GM12872 (cell line): ENCODE results near the gene TMEM54.

Source experiments
- TF ChIP-seq, protein P1 (sequence below): IDR thresholded peaks from 3 replicates; pipeline ENCODE4 v1.5.1; 2011; ENCODE audit warnings: low read depth, mild to moderate bottlenecking, low read length, moderate library complexity; ENCODE audit not compliant: insufficient read depth

The TMEM54 gene

DNA sequence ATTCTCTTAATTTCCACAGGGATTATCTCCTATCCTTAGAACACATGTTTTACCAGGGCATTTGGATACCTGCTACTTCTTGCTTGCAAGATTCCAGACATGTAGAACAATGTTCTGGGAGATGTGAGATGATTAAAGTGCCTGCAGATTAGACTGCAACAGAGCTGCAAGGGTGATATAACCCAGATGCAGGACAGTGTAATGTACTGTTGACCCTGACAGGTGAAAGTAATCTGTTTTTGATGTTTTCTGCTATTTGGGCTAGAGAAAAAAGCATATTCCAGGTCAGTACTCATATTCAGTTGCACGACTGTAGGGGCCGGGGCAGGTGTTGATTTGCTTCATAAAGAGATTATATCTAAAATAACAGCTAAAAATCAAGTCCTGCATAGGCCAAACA, 27.1 kb upstream of the TMEM54 start:
- TF ChIP-seq, protein P1, sequence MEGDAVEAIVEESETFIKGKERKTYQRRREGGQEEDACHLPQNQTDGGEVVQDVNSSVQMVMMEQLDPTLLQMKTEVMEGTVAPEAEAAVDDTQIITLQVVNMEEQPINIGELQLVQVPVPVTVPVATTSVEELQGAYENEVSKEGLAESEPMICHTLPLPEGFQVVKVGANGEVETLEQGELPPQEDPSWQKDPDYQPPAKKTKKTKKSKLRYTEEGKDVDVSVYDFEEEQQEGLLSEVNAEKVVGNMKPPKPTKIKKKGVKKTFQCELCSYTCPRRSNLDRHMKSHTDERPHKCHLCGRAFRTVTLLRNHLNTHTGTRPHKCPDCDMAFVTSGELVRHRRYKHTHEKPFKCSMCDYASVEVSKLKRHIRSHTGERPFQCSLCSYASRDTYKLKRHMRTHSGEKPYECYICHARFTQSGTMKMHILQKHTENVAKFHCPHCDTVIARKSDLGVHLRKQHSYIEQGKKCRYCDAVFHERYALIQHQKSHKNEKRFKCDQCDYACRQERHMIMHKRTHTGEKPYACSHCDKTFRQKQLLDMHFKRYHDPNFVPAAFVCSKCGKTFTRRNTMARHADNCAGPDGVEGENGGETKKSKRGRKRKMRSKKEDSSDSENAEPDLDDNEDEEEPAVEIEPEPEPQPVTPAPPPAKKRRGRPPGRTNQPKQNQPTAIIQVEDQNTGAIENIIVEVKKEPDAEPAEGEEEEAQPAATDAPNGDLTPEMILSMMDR: no peak

- TF ChIP-seq, protein P1: no peak
Measured at GRCh38 chr1:32927441-32927840, 26.3 kb upstream of the TMEM54 start.

DNA sequence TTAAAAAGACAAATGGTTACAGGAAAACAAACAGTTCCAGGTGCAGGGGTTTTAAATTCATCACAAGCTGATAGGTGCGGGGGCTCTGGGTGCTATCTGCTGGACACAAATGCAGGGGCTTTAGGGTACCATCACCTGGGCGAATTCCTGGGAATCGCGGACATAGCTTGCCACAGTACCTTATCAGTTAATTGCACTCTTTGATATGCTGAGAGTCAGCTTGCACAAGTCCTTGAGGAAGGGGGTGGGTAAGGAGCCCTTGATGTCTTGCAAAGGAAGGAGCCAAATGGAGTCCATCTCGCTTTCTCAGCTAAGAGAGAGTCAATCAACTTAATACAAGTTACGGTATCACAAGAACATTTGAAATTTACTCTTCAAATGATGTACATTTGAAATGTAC, 25.4 kb upstream of the TMEM54 start:
- TF ChIP-seq, protein P1: no peak

DNA sequence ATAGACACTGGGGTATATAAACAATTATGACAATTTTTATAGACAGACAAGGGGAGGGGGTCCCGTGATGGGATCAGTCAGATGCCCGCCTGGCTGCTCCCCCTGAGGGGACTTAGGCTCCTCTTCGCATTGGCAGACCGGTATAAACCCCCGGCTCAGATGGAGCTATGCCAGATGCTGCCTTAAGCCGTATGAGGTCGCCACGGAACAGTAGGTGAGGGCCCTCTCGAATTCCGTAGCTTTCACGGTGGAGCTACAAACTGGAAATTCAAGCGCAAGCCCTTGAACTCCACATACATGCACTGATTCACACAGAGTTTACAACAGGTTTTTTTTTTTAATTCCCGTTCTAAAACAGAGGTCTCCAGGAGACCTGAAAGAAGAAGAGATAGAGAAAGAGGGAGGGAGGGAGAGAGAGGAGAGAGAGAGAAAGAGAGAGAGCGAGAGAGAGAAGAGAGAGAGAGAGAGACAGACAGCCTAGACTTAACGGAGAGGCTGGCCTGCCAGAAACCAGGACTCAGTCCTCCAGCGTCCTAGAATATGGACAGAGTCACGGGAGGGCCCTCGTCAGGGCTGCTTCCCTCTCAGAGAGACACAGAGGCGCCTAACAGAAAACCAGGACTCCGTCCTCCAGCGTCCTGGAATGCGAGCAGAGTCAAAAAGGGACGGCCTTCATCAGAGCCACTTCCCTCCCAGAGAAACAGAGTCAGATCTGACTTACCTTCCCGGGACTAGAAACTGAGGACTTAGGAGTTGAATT, 24.4 kb upstream of the TMEM54 start:
- TF ChIP-seq, protein P1: no peak

DNA sequence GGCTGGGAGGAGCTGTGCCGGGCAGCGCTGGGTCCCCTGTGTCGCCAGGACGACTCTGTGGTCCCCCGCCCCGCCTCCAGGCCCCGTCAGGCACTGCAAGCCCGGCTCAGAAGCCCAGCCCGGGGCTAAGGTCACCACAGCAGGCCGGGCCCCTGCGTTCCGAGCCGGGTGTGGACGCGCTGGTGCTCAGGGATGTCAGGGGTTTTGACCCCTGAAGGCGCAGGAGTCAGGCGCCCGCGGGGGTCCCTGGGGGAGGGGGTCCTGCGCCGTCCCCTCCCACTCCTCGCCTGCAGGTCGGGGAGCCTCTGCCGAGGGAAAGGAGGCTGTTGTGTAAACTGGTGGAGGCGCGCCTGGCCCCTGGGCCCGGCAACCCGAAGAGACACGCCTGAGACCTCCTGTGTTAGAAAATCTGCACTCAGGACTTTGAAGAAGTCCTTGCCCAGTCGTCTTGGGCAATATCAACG, 23.7 kb upstream of the TMEM54 start:
- TF ChIP-seq, protein P1: no peak

GRCh38 chr1:32920833-32921232, 19.6 kb upstream of the TMEM54 start:
- TF ChIP-seq, protein P1: no peak

GRCh38 chr1:32919811-32920733, 18.9 kb upstream of the TMEM54 start:
- TF ChIP-seq, protein P1: no peak
